GM12875 (cell line): ENCODE data around the gene FLRT3.

Experiments
- H3K4me3 ChIP-seq: one replicate; pipeline ENCODE4 v1.5.1; 2011; ENCODE audit warnings: low read depth, low read length, control low read depth
- TF ChIP-seq, protein P1 (sequence below): IDR thresholded peaks from 2 replicates; pipeline ENCODE4 v1.5.1; 2011; ENCODE audit warnings: low read depth, mild to moderate bottlenecking, control low read depth, inconsistent platforms, low read length, moderate library complexity, borderline replicate concordance; ENCODE audit not compliant: insufficient read depth

Gene FLRT3

GRCh38 chr20:14333721-14334120 is 3.7 kb downstream of the FLRT3 start:
- H3K4me3 ChIP-seq = no peak overlapping the region
- TF ChIP-seq, protein P1, sequence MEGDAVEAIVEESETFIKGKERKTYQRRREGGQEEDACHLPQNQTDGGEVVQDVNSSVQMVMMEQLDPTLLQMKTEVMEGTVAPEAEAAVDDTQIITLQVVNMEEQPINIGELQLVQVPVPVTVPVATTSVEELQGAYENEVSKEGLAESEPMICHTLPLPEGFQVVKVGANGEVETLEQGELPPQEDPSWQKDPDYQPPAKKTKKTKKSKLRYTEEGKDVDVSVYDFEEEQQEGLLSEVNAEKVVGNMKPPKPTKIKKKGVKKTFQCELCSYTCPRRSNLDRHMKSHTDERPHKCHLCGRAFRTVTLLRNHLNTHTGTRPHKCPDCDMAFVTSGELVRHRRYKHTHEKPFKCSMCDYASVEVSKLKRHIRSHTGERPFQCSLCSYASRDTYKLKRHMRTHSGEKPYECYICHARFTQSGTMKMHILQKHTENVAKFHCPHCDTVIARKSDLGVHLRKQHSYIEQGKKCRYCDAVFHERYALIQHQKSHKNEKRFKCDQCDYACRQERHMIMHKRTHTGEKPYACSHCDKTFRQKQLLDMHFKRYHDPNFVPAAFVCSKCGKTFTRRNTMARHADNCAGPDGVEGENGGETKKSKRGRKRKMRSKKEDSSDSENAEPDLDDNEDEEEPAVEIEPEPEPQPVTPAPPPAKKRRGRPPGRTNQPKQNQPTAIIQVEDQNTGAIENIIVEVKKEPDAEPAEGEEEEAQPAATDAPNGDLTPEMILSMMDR = no peak

DNA sequence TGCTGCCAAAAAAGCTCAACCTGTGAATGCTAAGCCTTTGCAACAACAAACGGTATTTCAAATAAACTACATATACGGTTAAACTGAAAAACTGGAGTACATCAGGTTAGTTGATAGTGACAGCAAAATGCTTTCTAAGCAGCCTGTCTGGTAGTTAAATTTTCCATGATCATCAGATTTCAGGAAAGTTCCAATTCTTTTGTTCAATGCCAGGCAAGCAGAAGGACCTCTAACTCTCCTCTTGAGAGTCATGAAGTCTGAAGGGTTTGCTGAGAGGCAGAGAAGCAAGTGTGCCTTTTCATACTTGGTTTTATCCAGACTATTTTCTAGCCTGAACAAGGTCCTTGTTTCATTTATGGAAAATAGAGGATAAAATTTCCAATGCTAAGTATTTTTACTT is 4.5 kb downstream of the FLRT3 start:
- TF ChIP-seq, protein P1 = no peak

GRCh38 chr20:14331646-14332045 is 5.8 kb downstream of the FLRT3 start:
- no peak overlapping the region for H3K4me3 ChIP-seq

More for the DNA sequence above, 4.5 kb downstream of the FLRT3 start:
- H3K4me3 ChIP-seq = no peak overlapping the region

DNA sequence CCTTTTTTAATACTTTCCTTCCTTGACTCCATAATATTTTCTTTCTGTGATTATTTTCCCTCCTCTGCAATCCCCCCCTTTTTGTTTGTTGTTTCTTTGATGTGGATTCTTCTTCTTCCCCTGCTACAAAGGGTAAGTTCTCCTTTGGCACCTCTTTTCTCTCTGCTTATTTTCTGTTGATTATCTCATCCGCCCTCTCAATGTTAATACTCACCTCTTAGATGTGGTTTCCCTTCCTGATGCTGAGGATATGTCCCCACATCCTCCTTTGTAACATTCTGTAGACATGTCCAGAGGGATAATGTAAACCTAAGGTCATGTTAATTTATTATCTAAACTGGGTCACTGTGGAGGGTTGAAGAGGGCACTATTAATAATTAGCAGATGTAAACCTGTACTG is 17.7 kb downstream of the FLRT3 start:
- TF ChIP-seq, protein P1 = no peak
- H3K4me3 ChIP-seq = no peak overlapping the region

More at GRCh38 chr20:14331646-14332045, 5.8 kb downstream of the FLRT3 start:
- TF ChIP-seq, protein P1 = no peak

DNA sequence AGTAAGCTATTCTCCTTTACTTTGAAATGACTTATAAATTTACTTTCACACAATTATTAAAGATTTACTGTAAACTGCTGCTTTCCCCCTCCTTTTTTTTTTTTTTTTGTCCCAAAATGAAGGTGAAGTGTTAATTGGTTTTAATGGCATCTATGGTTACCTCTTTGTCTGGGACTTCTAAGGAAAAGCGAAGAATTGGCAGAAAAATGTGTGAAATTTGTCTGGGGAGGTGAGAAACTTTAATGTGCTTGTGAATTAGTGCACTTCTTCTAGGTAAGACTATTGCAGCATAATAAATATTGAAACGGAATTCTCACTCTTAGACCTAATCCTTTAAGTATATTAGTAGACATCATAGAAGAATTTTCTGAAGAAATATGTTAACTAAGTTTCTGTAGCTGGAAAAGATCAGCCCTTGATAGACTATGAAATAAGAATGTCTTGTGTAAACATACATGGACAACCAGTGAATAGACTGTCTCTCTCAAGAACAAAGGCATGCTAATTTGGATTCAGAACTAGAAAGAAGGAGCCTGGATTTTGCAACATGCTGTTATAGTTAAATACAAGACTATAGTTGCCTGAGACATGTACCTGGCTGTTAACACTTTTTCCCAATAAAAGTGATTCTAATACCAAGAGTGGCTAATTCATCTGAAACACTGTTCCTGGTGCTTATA is 23.9 kb downstream of the FLRT3 start:
- TF ChIP-seq, protein P1 = no peak
- no peak overlapping the region for H3K4me3 ChIP-seq

DNA sequence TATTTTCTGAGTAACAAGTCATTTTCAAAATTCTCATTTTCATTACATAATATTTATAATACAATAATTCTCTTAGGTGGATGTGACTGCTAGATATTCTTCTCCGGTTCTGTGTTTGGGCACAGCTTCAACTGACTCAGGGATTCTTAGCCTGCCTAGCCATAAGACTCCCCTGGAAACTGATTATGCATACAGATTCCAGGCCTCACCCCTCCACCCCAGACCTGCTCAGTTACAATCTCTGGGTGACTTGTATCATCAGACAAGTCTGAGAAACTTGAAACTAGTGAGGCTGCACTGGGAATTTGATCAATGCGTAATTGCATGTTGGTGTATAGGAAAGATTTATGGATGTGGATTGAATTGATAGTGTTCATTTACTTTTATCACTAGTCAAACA is 25.4 kb downstream of the FLRT3 start:
- TF ChIP-seq, protein P1 = no peak
- no peak overlapping the region for H3K4me3 ChIP-seq

- TF ChIP-seq, protein P1 = no peak
- no peak overlapping the region for H3K4me3 ChIP-seq
Observed at GRCh38 chr20:14310977-14311627, 26.3 kb downstream of the FLRT3 start.
